Measurements from ENCODE around the gene EVI5. TPM values are rescaled to one million over a fixed set of nuclear protein-coding genes. Genes with fewer than 3 reads are reported as not detected.

The EVI5 gene
- total RNA-seq, 1 experiment from 2014 or later = 11.4 TPM

GRCh38 chr1:92759361-92759760, 25.5 kb downstream of the EVI5 start (continued):
- no peak for TF ChIP-seq USF2 (CRISPR knock-in tag; IDR thresholded peaks at IDR 0.05)
- TF ChIP-seq CDX4 (CRISPR knock-in tag; IDR thresholded peaks at IDR 0.05; ENCODE audit: borderline replicate concordance) = no peak
- no peak for TF ChIP-seq GABPB1 (CRISPR knock-in tag; IDR thresholded peaks at IDR 0.05)
- TF ChIP-seq TP53 (CRISPR knock-in tag; IDR thresholded peaks at IDR 0.05) = no peak
- no peak for TF ChIP-seq FOXK1 (CRISPR knock-in tag; IDR thresholded peaks at IDR 0.05)
- TF ChIP-seq SMAD4 (CRISPR knock-in tag; IDR thresholded peaks at IDR 0.05) = no peak
- no peak for TF ChIP-seq MLX (CRISPR knock-in tag; IDR thresholded peaks at IDR 0.05)
- TF ChIP-seq E2F1 (CRISPR knock-in tag; IDR thresholded peaks at IDR 0.05) = no peak
- TF ChIP-seq TEAD1 (CRISPR knock-in tag; IDR thresholded peaks at IDR 0.05) = no peak

- ATAC-seq = no peak
- ChIA-PET CTCF (interaction anchor here (1.8 kb wide), 1 partner anchor 62 kb away, joined by 8 read pairs; no protein-coding TSS in a partner anchor), POLR2A (no interaction called here)
- Mint-ChIP-seq H3K27me3 (ENCODE audit: low read depth) (no peaks in the 10 kb centered on the region), H3K4me3 (no peak overlapping the region), H3K27ac (no peak overlapping the region), H3K9me3 (peaks cover 6% of the 10 kb centered on the region), H3K36me3 (peaks cover 4% of the 10 kb centered on the region; the same call in 1 of the 2 replicates), H3K4me1 (no peaks in the 10 kb centered on the region)
- no peak for DNase-seq (ENCODE audit: low spot score)
- TF ChIP-seq MAX (CRISPR knock-in tag; IDR thresholded peaks at IDR 0.05) (no peak), RORB (CRISPR knock-in tag; IDR thresholded peaks at IDR 0.05) (no peak), MXD4 (CRISPR knock-in tag; IDR thresholded peaks at IDR 0.05; ENCODE audit: borderline replicate concordance) (no peak), E2F5 (CRISPR knock-in tag; IDR thresholded peaks at IDR 0.05) (no peak), PRDM15 (CRISPR knock-in tag; IDR thresholded peaks at IDR 0.05) (no peak)
Measured at GRCh38 chr1:92756537-92756936, 28.4 kb downstream of the EVI5 start.
